A375 (cell line): ENCODE results near the gene DDB1. TPM values are rescaled to one million over a fixed set of nuclear protein-coding genes. Genes with fewer than 3 reads are reported as not detected.

Experiments used
- total RNA-seq: library from RNA; depleted of rRNA; stranded (reverse); fragments of >200 nt; shearing (Covaris generic); gene quantifications from 2 replicates; pipeline ENCODE4 v1.2.3, GENCODE V29; 2014; rRNA removed

Gene DDB1
- total RNA-seq: 273 and 282 TPM in 2 replicates

GRCh38 chr11:61332797-61333549 lies at the start of gene DDB1, which contains the start of gene TKFC:
DDB1 (minus strand) TSS chr11:61333105; CDS start chr11:61332968, 137 bp downstream.
TKFC (plus strand) TSS chr11:61333228; CDS start chr11:61334729, 1,501 bp downstream.

DNA sequence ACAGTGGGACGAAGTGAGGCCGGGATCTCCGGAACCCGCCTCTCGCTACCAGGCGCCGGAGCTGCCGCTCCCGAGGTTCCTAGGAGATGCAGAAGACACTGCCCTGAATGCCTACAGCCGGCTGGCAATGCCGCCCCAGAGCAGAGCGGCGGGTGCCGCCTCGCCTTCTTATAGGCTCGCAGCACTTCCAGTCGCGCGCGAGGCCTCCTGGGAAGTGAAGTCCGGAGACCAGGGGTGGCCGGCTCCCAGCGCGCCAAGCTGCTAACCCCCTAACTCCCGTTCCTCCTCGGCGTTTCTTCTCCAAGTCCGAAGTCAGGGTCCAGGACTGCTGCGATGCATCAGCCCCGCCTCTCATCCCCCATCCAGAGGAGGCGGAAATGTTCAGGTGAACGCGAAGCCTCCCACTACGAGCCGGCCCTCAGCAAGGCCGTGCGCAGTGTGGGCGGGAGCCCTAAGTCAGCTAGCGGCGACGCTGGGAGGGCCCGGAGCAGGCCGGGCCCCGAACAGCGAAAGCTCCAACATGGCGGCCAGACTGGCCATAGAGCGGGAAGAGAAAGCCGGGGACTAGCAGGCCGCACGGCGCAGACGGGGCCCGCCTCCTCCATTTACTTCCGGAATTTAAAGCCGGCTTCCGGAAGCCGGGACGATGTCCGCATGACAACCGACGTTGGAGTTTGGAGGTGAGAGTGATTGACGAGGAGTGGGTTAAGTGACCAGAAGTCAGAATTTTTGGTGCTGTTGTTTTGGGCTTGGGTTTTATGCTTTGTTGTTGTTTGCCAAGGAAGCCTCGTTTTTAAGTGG lies 29.0 kb upstream of the DDB1 start, which contains the start of the genes CYB561A3 and TMEM138:
Gene CYB561A3 (minus strand): TSS at position 142 of the 801 bp plus-strand sequence. CDS start 5,169 bp downstream, outside the sequence.
Gene TMEM138 (plus strand): TSS at position 634 of the 801 bp plus-strand sequence. CDS start 2,017 bp downstream, outside the sequence.

DNA sequence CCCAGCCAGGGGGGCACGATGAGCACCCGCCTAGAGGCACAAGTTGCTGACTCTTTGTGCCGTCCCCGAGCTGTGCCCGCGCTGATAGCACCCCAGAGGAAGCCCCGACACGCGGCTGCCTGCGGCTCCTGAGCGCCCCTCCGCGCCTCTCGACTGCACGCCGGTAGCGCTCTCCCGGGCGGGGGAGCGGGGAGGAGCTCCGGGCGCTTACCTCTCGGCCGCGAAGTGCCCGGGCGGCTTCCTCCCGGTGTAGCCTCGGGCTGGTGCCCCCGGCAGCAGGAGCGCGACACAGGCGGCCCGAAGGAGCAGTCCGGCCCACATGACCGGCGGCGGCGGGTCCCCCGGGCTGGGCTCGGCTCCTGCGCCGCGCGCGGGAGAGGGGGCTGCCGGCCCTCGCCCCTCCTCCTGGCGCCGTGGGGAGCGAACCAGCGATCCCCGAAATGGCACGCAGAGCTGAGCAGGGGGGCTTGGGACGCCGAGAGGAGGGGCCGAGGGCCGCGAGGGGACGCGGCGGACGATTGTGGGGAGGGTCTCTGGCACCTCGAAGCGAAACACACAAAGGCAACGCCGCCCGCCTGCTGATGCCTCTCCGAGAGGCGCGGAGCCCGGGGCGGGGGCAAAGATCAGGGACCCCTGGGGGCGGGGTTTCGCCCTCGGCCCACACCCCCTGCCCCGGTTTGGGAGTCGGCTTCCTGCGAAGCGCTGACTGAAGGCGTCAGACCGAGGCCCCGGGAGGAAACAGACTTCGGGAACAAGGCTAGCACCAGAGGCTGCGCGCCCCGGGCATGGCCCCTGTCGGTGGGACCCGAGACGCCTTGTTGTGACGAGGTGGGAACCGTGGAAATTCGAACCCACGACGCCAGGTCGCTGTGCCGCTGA lies 37.9 kb downstream of the DDB1 start, which contains the start of gene VWCE:
Gene VWCE (minus strand): TSS at position 600 of the 879 bp plus-strand sequence. CDS start 279 bp downstream, at position 321.

Other genes starting within 250 kb of the DDB1 start
- gene CD5, start 230.6 kb downstream of the DDB1 start, total RNA-seq: not detected in 2 replicates
- gene VPS37C, start 171.7 kb downstream of the DDB1 start, total RNA-seq: 17.4 and 22.8 TPM in 2 replicates
- gene PGA3, start 129.6 kb downstream of the DDB1 start, total RNA-seq: not detected in 2 replicates
- not detected in 2 replicates for gene PGA4, start 110.8 kb downstream of the DDB1 start, total RNA-seq
- not detected in 2 replicates for gene PGA5, start 91.9 kb downstream of the DDB1 start, total RNA-seq
- gene VWCE, start 37.8 kb downstream of the DDB1 start, total RNA-seq: 0.94 and 1.9 TPM in 2 replicates
- gene TKFC, start 123 bp upstream of the DDB1 start, total RNA-seq: 81.3 and 98.6 TPM in 2 replicates
- 25.6 and 30.3 TPM in 2 replicates for gene CYB561A3, start 28.8 kb upstream of the DDB1 start, total RNA-seq
- 32.2 and 32.9 TPM in 2 replicates for gene TMEM138, start 29.3 kb upstream of the DDB1 start, total RNA-seq
- gene TMEM216, start 59.5 kb upstream of the DDB1 start, total RNA-seq: 9.3 and 10.7 TPM in 2 replicates
- 41.5 and 55.5 TPM in 2 replicates for gene CPSF7, start 96.9 kb upstream of the DDB1 start, total RNA-seq
- 45.7 and 53.0 TPM in 2 replicates for gene SDHAF2, start 97.0 kb upstream of the DDB1 start, total RNA-seq
- gene LRRC10B, start 175.6 kb upstream of the DDB1 start, total RNA-seq: not detected in 2 replicates
- 0.45 and 1.2 TPM in 2 replicates for gene SYT7, start 248.0 kb upstream of the DDB1 start, total RNA-seq